Cardiac fibroblast (primary cell): ENCODE results near the gene ERN1.

Experiments
- DNase-seq, 2 donors: peaks; one replicate each; pipeline versions ENCODE4 v3.0.0 to v3.0.0-alpha.2; 2010; ENCODE audit warnings: low read depth in 2 of 2
- H3K4me3 ChIP-seq, 2 donors: replicated peaks in 1 of 2; 1 replicate in 1 of 2; 2 replicates in 1 of 2; pipeline ENCODE4 v1.5.1; 2011; ENCODE audit warnings: low read depth in 2 of 2, low read length in 2 of 2, mild to moderate bottlenecking in 2 of 2, moderate library complexity in 1 of 2
- CTCF ChIP-seq: IDR thresholded peaks from one replicate; pipeline ENCODE4 v1.5.1; 2011; ENCODE audit warnings: low read depth, mild to moderate bottlenecking, low read length, inconsistent platforms

Gene ERN1

GRCh38 chr17:64099543-64099942, 30.4 kb downstream of the ERN1 start:
- DNase-seq = no peak
- no peak overlapping the region for H3K4me3 ChIP-seq
- no peak for TF ChIP-seq CTCF

GRCh38 chr17:64097196-64097936, 32.6 kb downstream of the ERN1 start:
- peak; percentile 62 to 68 for DNase-seq
- no peak overlapping the region for H3K4me3 ChIP-seq
- TF ChIP-seq CTCF = no peak

- no peak for DNase-seq
- no peak overlapping the region for H3K4me3 ChIP-seq
- no peak for TF ChIP-seq CTCF
Observed at GRCh38 chr17:64096037-64096436, 33.9 kb downstream of the ERN1 start.

GRCh38 chr17:64095144-64095882, 34.6 kb downstream of the ERN1 start:
- TF ChIP-seq CTCF = no peak
- no peak for DNase-seq

GRCh38 chr17:64094412-64094811, 35.5 kb downstream of the ERN1 start:
- no peak for TF ChIP-seq CTCF
- no peak overlapping the region for H3K4me3 ChIP-seq
- DNase-seq = no peak

More at GRCh38 chr17:64095144-64095882, 34.6 kb downstream of the ERN1 start:
- no peak overlapping the region for H3K4me3 ChIP-seq

- no peak overlapping the region for H3K4me3 ChIP-seq
- no peak for DNase-seq
- TF ChIP-seq CTCF = no peak
Observed at GRCh38 chr17:64092952-64093451, 36.9 kb downstream of the ERN1 start.
